WTC11 (cell line): ENCODE measurements around the gene SLC8A3. TPM values are rescaled to one million over a fixed set of nuclear protein-coding genes. Genes with fewer than 3 reads are reported as not detected.

Experiments used
- ATAC-seq: fragments of 200-7000 bp; cut with Tn5 transposase; 2 replicates; pipeline ENCODE4 v1.10.0; 2021; ENCODE audit warnings: mild to moderate bottlenecking, moderate library complexity
- CTCF ChIA-PET: fragments of 300-600 bp; sonication (Branson Sonifier 250); formaldehyde crosslinking; loops from one replicate; lab custom pipeline; 2021; ENCODE audit warnings: antibody characterized with exemption; lab: Charles Lee
- POLR2A ChIA-PET: fragments of 350-600 bp; sonication (Branson Sonifier 250); formaldehyde crosslinking; loops from one replicate; lab custom pipeline; 2021; ENCODE audit warnings: antibody characterized with exemption; lab: Charles Lee
- DNase-seq: peaks from one replicate; pipeline ENCODE4 v3.0.0; 2021; ENCODE audit warnings: low spot score
- H3K27ac Mint-ChIP-seq: 2 replicates; pipeline ENCODE4 v1.8.0; 2021; ENCODE audit warnings: mixed read lengths
- H3K27me3 Mint-ChIP-seq: 2 replicates; pipeline ENCODE4 v1.8.0; 2021; ENCODE audit warnings: low read depth, mild to moderate bottlenecking, moderate library complexity, mixed read lengths
- H3K36me3 Mint-ChIP-seq: 2 replicates; pipeline ENCODE4 v1.8.0; 2021; ENCODE audit warnings: mixed read lengths
- H3K4me1 Mint-ChIP-seq: 2 replicates; pipeline ENCODE4 v1.8.0; 2022; ENCODE audit warnings: mixed read lengths
- H3K4me3 Mint-ChIP-seq: 2 replicates; pipeline ENCODE4 v1.8.0; 2021; ENCODE audit warnings: mild to moderate bottlenecking, moderate library complexity, mixed read lengths
- H3K9me3 Mint-ChIP-seq: 2 replicates; pipeline ENCODE4 v1.8.0; 2021; ENCODE audit warnings: mixed read lengths
- CBFB ChIP-seq: sonication (generic); formaldehyde crosslinking; IDR thresholded peaks from 2 replicates; pipeline ENCODE4 v1.8.1; 2022; ENCODE audit warnings: mild to moderate bottlenecking, low read depth, missing genetic modification reagents
- IRF2 ChIP-seq: sonication (generic); formaldehyde crosslinking; IDR thresholded peaks from 2 replicates; pipeline ENCODE4 v1.8.0; 2022; ENCODE audit warnings: low read depth, missing genetic modification reagents, borderline replicate concordance
- KAT7 ChIP-seq: sonication (generic); formaldehyde crosslinking; IDR thresholded peaks from 2 replicates; pipeline ENCODE4 v1.8.1; 2023; ENCODE audit warnings: missing genetic modification reagents, mild to moderate bottlenecking, borderline replicate concordance
- NFATC4 ChIP-seq: fragments of 250-450 bp; sonication (Bioruptor Pico); IDR thresholded peaks from 2 replicates; pipeline ENCODE4 v1.9.0; 2021; ENCODE audit warnings: mild to moderate bottlenecking
- NFE2L1 ChIP-seq: sonication (generic); formaldehyde crosslinking; IDR thresholded peaks from 2 replicates; pipeline ENCODE4 v1.8.1; 2023; ENCODE audit warnings: missing genetic modification reagents
- NR3C1 ChIP-seq: sonication (generic); formaldehyde crosslinking; conservative IDR thresholded peaks from 2 replicates; pipeline ENCODE4 v1.8.1; 2023; ENCODE audit warnings: low read depth, mild to moderate bottlenecking, missing genetic modification reagents
- OVOL2 ChIP-seq: fragments of 250-450 bp; sonication (Bioruptor Pico); IDR thresholded peaks from 2 replicates; pipeline ENCODE4 v1.9.0; 2021; ENCODE audit warnings: mild to moderate bottlenecking, borderline replicate concordance
- ZBTB21 ChIP-seq: sonication (generic); formaldehyde crosslinking; IDR thresholded peaks from 2 replicates; pipeline ENCODE4 v1.8.1; 2023; ENCODE audit warnings: mild to moderate bottlenecking, missing genetic modification reagents, borderline replicate concordance
- ZNF671 ChIP-seq: fragments of 250-450 bp; sonication (Bioruptor Pico); IDR thresholded peaks from 2 replicates; pipeline ENCODE4 v1.8.0; 2021; ENCODE audit warnings: mild to moderate bottlenecking
- total RNA-seq: library from RNA; stranded (reverse); gene quantifications from 3 replicates; pipeline ENCODE4 v1.2.3, GENCODE V29; 2021
- TF ChIP-seq, protein P1 (sequence below): sonication (generic); formaldehyde crosslinking; conservative IDR thresholded peaks from 2 replicates; pipeline ENCODE4 v1.8.1; 2022; ENCODE audit warnings: mild to moderate bottlenecking, missing genetic modification reagents
- TF ChIP-seq, protein P2 (sequence below): sonication (generic); formaldehyde crosslinking; IDR thresholded peaks from 2 replicates; pipeline ENCODE4 v1.8.0; 2023; ENCODE audit warnings: missing genetic modification reagents, mild to moderate bottlenecking, borderline replicate concordance
- TF ChIP-seq, protein P3 (sequence below): sonication (generic); formaldehyde crosslinking; IDR thresholded peaks from 2 replicates; pipeline ENCODE4 v1.8.0; 2022; ENCODE audit warnings: mild to moderate bottlenecking, missing genetic modification reagents
- TF ChIP-seq, protein P4 (sequence below): fragments of 250-450 bp; sonication (Bioruptor Pico); IDR thresholded peaks from 2 replicates; pipeline ENCODE4 v1.9.0; 2021; ENCODE audit warnings: mild to moderate bottlenecking
- TF ChIP-seq, protein P5 (sequence below): sonication (generic); formaldehyde crosslinking; IDR thresholded peaks from 2 replicates; pipeline ENCODE4 v1.8.0; 2022; ENCODE audit warnings: mild to moderate bottlenecking, missing genetic modification reagents
- TF ChIP-seq, protein P6 (sequence below): sonication (generic); formaldehyde crosslinking; IDR thresholded peaks from 2 replicates; pipeline ENCODE4 v1.8.1; 2022; ENCODE audit warnings: low read depth, missing genetic modification reagents, borderline replicate concordance
- TF ChIP-seq, protein P7 (sequence below): sonication (generic); formaldehyde crosslinking; IDR thresholded peaks from 2 replicates; pipeline ENCODE4 v1.8.0; 2022; ENCODE audit warnings: mild to moderate bottlenecking, missing genetic modification reagents
- TF ChIP-seq, protein P8 (sequence below): sonication (generic); formaldehyde crosslinking; IDR thresholded peaks from 2 replicates; pipeline ENCODE4 v1.8.0; 2023; ENCODE audit warnings: missing genetic modification reagents
- TF ChIP-seq, protein P9 (sequence below): fragments of 250-450 bp; sonication (Bioruptor Pico); IDR thresholded peaks from 2 replicates; pipeline ENCODE4 v1.9.0; 2021; ENCODE audit warnings: moderate library complexity, mild to moderate bottlenecking, inconsistent platforms, borderline replicate concordance

Gene SLC8A3
- total RNA-seq, 1 experiment from 2014 or later: 0.63 TPM

DNA sequence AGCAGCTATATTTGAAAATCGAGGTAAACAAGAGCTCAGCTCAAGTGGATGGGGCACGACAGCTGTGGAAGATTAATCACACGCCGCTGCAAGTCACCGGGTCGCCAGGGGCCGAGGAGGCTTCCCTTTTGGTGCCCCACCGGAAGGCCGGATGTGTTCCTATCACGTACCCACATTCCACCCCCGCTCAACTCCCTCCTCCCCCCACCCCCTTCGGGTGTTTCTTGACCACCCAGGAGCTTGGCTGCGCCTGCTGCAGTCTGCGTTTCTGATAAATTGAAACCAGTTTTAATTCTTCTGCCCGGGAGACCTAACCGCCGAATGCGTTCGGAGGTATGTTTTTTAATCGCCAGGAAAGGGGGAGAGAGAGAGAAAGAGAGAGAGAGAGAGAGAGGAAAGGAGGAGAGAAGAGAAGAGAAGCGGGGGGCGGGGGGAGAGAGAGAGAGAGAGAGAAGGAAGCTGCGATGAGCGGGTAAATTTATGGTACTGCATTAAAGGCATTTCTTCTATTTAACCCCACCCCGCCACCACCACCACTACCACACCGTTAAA is 1.8 kb downstream of the SLC8A3 start:
- TF ChIP-seq NFE2L1 (CRISPR knock-in tag) (no peak), ZBTB21 (no peak), OVOL2 (no peak), ZNF671 (CRISPR knock-in tag) (no peak), IRF2 (CRISPR knock-in tag) (no peak), NR3C1 (no peak), NFATC4 (CRISPR knock-in tag) (no peak), KAT7 (no peak), CBFB (CRISPR knock-in tag) (no peak)
- TF ChIP-seq, protein P1, sequence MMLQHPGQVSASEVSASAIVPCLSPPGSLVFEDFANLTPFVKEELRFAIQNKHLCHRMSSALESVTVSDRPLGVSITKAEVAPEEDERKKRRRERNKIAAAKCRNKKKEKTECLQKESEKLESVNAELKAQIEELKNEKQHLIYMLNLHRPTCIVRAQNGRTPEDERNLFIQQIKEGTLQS: no peak
- TF ChIP-seq, protein P2, sequence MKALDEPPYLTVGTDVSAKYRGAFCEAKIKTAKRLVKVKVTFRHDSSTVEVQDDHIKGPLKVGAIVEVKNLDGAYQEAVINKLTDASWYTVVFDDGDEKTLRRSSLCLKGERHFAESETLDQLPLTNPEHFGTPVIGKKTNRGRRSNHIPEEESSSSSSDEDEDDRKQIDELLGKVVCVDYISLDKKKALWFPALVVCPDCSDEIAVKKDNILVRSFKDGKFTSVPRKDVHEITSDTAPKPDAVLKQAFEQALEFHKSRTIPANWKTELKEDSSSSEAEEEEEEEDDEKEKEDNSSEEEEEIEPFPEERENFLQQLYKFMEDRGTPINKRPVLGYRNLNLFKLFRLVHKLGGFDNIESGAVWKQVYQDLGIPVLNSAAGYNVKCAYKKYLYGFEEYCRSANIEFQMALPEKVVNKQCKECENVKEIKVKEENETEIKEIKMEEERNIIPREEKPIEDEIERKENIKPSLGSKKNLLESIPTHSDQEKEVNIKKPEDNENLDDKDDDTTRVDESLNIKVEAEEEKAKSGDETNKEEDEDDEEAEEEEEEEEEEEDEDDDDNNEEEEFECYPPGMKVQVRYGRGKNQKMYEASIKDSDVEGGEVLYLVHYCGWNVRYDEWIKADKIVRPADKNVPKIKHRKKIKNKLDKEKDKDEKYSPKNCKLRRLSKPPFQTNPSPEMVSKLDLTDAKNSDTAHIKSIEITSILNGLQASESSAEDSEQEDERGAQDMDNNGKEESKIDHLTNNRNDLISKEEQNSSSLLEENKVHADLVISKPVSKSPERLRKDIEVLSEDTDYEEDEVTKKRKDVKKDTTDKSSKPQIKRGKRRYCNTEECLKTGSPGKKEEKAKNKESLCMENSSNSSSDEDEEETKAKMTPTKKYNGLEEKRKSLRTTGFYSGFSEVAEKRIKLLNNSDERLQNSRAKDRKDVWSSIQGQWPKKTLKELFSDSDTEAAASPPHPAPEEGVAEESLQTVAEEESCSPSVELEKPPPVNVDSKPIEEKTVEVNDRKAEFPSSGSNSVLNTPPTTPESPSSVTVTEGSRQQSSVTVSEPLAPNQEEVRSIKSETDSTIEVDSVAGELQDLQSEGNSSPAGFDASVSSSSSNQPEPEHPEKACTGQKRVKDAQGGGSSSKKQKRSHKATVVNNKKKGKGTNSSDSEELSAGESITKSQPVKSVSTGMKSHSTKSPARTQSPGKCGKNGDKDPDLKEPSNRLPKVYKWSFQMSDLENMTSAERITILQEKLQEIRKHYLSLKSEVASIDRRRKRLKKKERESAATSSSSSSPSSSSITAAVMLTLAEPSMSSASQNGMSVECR (CRISPR knock-in tag): no peak
- TF ChIP-seq, protein P3, sequence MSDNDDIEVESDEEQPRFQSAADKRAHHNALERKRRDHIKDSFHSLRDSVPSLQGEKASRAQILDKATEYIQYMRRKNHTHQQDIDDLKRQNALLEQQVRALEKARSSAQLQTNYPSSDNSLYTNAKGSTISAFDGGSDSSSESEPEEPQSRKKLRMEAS (CRISPR knock-in tag): no peak
- TF ChIP-seq, protein P4, sequence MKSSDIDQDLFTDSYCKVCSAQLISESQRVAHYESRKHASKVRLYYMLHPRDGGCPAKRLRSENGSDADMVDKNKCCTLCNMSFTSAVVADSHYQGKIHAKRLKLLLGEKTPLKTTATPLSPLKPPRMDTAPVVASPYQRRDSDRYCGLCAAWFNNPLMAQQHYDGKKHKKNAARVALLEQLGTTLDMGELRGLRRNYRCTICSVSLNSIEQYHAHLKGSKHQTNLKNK (CRISPR knock-in tag): no peak
- TF ChIP-seq, protein P5, sequence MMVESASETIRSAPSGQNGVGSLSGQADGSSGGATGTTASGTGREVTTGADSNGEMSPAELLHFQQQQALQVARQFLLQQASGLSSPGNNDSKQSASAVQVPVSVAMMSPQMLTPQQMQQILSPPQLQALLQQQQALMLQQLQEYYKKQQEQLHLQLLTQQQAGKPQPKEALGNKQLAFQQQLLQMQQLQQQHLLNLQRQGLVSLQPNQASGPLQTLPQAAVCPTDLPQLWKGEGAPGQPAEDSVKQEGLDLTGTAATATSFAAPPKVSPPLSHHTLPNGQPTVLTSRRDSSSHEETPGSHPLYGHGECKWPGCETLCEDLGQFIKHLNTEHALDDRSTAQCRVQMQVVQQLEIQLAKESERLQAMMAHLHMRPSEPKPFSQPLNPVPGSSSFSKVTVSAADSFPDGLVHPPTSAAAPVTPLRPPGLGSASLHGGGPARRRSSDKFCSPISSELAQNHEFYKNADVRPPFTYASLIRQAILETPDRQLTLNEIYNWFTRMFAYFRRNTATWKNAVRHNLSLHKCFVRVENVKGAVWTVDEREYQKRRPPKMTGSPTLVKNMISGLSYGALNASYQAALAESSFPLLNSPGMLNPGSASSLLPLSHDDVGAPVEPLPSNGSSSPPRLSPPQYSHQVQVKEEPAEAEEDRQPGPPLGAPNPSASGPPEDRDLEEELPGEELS (CRISPR knock-in tag): no peak
- TF ChIP-seq, protein P6, sequence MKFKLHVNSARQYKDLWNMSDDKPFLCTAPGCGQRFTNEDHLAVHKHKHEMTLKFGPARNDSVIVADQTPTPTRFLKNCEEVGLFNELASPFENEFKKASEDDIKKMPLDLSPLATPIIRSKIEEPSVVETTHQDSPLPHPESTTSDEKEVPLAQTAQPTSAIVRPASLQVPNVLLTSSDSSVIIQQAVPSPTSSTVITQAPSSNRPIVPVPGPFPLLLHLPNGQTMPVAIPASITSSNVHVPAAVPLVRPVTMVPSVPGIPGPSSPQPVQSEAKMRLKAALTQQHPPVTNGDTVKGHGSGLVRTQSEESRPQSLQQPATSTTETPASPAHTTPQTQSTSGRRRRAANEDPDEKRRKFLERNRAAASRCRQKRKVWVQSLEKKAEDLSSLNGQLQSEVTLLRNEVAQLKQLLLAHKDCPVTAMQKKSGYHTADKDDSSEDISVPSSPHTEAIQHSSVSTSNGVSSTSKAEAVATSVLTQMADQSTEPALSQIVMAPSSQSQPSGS (CRISPR knock-in tag): no peak
- TF ChIP-seq, protein P7, sequence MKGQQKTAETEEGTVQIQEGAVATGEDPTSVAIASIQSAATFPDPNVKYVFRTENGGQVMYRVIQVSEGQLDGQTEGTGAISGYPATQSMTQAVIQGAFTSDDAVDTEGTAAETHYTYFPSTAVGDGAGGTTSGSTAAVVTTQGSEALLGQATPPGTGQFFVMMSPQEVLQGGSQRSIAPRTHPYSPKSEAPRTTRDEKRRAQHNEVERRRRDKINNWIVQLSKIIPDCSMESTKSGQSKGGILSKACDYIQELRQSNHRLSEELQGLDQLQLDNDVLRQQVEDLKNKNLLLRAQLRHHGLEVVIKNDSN (CRISPR knock-in tag): no peak
- TF ChIP-seq, protein P8, sequence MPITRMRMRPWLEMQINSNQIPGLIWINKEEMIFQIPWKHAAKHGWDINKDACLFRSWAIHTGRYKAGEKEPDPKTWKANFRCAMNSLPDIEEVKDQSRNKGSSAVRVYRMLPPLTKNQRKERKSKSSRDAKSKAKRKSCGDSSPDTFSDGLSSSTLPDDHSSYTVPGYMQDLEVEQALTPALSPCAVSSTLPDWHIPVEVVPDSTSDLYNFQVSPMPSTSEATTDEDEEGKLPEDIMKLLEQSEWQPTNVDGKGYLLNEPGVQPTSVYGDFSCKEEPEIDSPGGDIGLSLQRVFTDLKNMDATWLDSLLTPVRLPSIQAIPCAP (CRISPR knock-in tag): no peak
- TF ChIP-seq, protein P9, sequence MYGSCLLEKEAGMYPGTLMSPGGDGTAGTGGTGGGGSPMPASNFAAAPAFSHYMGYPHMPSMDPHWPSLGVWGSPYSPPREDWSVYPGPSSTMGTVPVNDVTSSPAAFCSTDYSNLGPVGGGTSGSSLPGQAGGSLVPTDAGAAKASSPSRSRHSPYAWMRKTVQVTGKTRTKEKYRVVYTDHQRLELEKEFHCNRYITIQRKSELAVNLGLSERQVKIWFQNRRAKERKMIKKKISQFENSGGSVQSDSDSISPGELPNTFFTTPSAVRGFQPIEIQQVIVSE: no peak
- DNase-seq: peak; percentile 58
- H3K27me3 Mint-ChIP-seq: peaks cover 55% of the 10 kb centered on the region
- ChIA-PET POLR2A (interaction anchor here (0.6 kb wide), 1 partner anchor 130 kb away, joined by 3 read pairs; no protein-coding TSS in a partner anchor), CTCF (interaction anchor here (1.2 kb wide), 1 partner anchor 130 kb away, joined by 3 read pairs; no protein-coding TSS in a partner anchor)
- no peaks in the 10 kb centered on the region for H3K36me3 Mint-ChIP-seq
- peaks cover 37% of the 10 kb centered on the region for H3K4me1 Mint-ChIP-seq
- ATAC-seq: no peak
- H3K27ac Mint-ChIP-seq: no peak overlapping the region
- peaks cover 3% of the 10 kb centered on the region; the same call in 1 of the 2 replicates for H3K9me3 Mint-ChIP-seq
- peak overlapping the region; percentile 83 for H3K4me3 Mint-ChIP-seq
